ENCODE data around the gene RPRD1A.
A peak's percentile ranks its signal among the peaks of the same experiment; 100 is the strongest.
"Not testable (repeated sequence)": the region's sequence is repeated elsewhere in the genome, so short reads cannot be mapped to it uniquely, and the experiment has no call there.

Gene RPRD1A

GRCh38 chr18:35967866-35968265 lies 99.5 kb downstream of the RPRD1A start:
- DNase-seq (ENCODE audit: low spot score): not testable (repeated sequence)

DNA sequence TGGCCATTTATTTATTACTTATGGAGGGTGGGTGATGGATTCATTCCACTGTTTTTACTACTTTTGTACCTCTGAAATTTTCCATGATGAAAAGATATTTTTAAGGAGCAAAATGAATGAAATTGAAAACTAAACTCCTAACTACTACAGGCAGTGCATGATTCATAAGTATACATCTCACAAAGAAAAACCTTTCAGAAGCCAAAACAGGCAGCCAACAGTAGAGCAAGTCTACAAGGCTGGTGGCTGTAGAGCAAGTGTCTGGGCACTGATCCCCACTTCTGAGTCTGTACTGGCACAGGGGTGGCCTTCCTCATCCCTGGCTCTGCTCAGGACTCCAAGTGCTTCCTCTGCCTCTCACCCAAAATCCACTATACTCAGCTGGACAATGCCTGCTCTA lies 103.0 kb downstream of the RPRD1A start:
- no peak for DNase-seq (ENCODE audit: low spot score)

DNA sequence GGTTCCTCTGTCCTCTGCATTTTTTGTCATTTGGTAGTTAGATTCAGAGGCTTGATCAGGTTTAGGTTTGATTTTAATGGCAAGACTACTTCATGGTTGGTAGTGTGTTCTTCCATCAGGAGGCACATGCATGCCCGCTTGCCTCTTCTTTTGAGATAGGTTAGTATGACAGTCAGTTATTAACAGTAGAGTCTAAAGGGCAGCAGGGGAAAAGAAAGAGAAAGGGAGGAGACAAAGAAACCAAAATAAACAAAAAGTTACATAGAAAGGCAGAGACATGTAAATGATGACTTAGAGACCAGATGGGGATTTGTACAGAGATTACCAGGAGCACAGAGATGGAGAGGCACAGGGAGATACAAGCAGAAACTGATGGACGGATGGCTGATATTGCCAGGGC lies 105.0 kb downstream of the RPRD1A start:
- DNase-seq (ENCODE audit: low spot score): no peak

DNA sequence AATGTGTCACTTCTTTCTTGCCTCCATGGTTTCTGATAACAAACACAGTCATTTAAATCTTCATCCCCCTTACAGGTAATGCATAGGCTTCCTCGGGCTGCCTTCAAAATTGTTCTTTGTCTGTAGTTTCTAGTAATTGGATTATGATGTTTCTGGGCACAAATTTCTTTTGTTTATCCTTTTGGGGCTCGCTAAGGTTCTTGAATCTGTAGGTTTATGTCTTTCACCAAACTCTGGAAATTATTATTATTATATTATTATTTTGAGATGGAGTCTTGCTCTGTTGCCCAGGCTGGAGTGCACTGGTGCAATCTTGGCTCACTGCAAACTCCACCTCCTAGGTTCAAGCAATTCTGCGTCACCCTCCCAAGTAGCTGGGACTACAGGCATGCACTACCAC lies 111.1 kb downstream of the RPRD1A start:
- DNase-seq (ENCODE audit: low spot score): no peak

GRCh38 chr18:35953688-35954087 lies 113.7 kb downstream of the RPRD1A start:
- no peak for DNase-seq (ENCODE audit: low spot score)

- DNase-seq (ENCODE audit: low spot score): no peak
Measured at GRCh38 chr18:35950628-35950982, 116.8 kb downstream of the RPRD1A start.

DNA sequence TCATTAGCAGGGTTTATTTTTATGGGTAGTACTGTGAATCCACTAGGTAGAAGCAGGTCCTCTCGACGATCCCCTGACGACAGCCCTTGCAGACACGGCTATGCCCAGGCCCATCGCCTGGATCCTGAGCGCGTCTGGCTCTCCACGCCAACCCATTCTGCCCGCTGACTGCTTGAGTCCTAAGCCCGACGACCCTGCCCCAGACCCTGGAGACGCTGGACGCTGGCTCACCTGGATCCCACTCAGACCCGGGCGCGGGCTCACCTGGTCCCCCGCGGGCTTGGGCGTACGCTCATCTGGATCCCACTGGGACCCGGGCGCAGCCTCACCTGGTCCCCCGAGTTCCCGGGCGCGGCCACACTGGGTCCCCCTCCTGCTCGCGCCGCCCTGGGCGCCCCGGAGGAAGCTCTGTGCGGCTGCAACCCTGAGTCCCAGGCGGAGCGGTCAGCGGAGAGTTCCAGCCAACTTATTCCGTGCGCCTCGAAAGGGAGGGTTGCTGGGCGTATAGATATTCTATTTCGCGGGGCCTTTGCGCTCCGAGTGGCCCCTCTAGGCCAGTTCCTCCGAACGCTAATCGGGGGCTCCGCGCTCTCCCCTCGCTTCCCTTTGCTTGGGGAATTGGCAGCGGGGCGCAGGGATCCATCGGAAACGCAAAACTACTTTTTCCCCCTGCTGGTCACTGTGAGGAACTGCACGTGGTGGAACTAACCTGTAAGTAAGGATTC lies 117.3 kb downstream of the RPRD1A start:
- peak; percentile 81 for DNase-seq (ENCODE audit: low spot score)

- no peak for DNase-seq (ENCODE audit: low spot score)
Measured at GRCh38 chr18:35949090-35949489, 118.3 kb downstream of the RPRD1A start.

GRCh38 chr18:35948080-35948479 lies 119.3 kb downstream of the RPRD1A start:
- DNase-seq (ENCODE audit: low spot score): no peak

DNA sequence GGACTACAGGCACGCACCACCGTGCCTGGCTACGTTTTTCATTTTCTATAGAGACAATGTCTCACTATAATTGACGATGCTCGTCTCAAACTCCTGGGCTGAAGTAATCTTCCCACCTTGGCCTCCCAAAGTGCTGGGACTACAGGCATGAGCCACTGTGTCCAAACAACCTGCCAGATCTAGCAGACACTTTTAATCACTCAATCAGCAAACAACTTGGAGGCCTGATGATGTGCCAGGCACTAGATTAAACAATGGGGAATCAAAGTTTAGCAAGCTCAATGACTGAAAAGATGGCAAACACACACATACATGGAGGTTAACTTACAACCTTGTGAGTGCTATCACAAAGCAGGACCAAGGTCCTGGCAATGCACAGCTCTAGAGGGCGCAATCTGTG lies 124.7 kb downstream of the RPRD1A start:
- DNase-seq (ENCODE audit: low spot score): no peak

DNA sequence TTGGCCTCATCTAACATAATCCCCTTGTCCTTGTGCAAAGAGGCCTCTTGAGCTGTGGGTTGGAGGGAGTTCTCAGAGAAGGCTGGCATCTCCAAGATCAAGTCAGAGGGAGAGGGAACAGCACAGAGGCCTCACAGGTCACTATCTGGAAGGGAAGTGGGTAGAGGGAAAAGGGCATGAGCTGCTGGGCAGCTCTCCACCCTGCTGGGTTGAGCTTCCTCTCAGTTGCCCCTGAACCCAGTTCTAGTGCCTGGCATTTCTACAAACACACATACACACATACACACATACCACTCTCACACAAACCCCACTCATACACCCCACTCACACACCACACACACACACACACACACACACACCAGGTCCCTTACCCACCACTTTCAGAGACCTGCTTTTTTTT lies 125.2 kb downstream of the RPRD1A start:
- no peak for DNase-seq (ENCODE audit: low spot score)

- no peak for DNase-seq (ENCODE audit: low spot score)
Measured at GRCh38 chr18:35941299-35941698, 126.1 kb downstream of the RPRD1A start.

Measured in GM03348 (cell line).